ENCODE results near the gene NRBF2.
"Not testable (repeated sequence)": the region's sequence is repeated elsewhere in the genome, so short reads cannot be mapped to it uniquely, and the experiment has no call there.

The NRBF2 gene

DNA sequence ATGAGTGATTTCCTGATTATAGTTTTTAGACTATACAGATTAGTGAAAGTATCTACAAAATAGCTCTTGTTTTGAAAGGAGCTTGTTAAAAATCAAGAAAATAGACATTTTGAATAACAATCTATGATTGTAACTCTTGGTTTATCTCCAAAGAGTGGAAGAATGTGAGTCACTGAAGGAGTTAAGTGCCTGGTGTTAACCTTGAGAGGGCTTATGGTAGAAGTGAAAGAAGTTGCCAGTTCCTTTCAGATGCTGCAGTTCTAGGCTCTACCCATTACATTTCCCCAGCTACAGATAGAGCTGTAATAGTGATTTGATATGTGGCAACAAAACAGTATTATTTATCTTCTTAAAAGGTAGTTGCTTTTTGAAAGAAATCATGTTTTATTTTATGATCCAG, 12.7 kb downstream of the NRBF2 start:
- Histone ChIP-seq H3K36me3 (ENCODE audit: control insufficient read depth, insufficient read depth, low read length) (peaks cover 7% of the 10 kb centered on the region), H3K9me3 (ENCODE audit: control insufficient read depth, insufficient read depth, low read depth, low read length) (no peaks in the 10 kb centered on the region), H3K27me3 (ENCODE audit: control insufficient read depth, insufficient read depth, low read length) (no peaks in the 10 kb centered on the region), H3K27ac (ENCODE audit: low read depth, low read length) (no peak overlapping the region), H3K4me1 (ENCODE audit: control insufficient read depth, insufficient read depth, low read length) (peaks cover 9% of the 10 kb centered on the region; the same call in 1 of the 2 replicates), H3K9ac (ENCODE audit: low read length) (no peak overlapping the region), H3K4me3 (ENCODE audit: low read depth, low read length) (no peak overlapping the region)

DNA sequence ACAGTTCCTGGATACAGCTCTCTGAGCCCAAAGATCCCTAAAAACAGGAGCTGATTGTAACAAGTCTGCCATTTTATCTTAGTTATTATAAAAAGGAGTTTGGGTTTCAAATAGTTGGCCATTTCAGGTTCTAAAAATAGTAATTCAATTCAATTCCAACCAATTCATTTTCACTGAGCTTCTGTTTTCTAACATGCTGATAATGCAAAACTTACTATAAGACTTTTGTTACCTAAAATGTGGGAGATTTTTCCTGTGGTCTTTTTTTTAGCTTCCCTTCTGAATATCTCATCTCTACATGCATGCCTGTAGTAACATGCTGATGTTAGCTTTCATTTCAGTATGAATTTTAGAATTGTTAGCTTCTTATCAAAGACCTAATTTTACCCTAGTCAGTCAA, 13.4 kb downstream of the NRBF2 start:
- H3K4me1 ChIP-seq (ENCODE audit: control insufficient read depth, insufficient read depth, low read length) = peaks cover 9% of the 10 kb centered on the region; the same call in 1 of the 2 replicates
- H3K36me3 ChIP-seq (ENCODE audit: control insufficient read depth, insufficient read depth, low read length) = peaks cover 14% of the 10 kb centered on the region
- H3K9ac ChIP-seq (ENCODE audit: low read length) = no peak overlapping the region
- no peak overlapping the region for H3K4me3 ChIP-seq (ENCODE audit: low read depth, low read length)
- no peaks in the 10 kb centered on the region for H3K27me3 ChIP-seq (ENCODE audit: control insufficient read depth, insufficient read depth, low read length)
- H3K9me3 ChIP-seq (ENCODE audit: control insufficient read depth, insufficient read depth, low read depth, low read length) = no peaks in the 10 kb centered on the region
- H3K27ac ChIP-seq (ENCODE audit: low read depth, low read length) = no peak overlapping the region

DNA sequence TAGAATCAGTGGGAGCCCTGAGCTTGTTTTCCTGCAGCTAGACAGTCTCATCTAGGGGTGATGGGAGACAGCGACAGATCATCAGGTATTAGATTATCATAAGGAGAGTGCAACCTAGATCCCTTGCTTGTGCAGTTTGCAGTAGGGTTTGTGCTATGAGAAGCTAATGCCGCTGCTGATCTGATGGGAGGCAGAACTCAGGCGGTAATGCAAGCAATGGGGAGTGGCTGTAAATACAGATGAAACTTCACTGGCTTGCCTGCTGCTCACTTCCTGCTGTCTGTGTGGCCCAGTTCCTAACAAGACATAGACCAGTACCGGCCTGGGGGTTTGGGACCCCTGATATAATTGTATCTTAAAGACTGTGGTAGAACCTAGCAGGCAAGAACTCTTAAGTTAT, 17.6 kb downstream of the NRBF2 start:
- Histone ChIP-seq H3K36me3 (ENCODE audit: control insufficient read depth, insufficient read depth, low read length) (peaks cover 48% of the 10 kb centered on the region), H3K4me1 (ENCODE audit: control insufficient read depth, insufficient read depth, low read length) (peaks cover 7% of the 10 kb centered on the region; the same call in 1 of the 2 replicates), H3K9ac (ENCODE audit: low read length) (no peak overlapping the region), H3K27ac (ENCODE audit: low read depth, low read length) (no peak overlapping the region), H3K27me3 (ENCODE audit: control insufficient read depth, insufficient read depth, low read length) (no peaks in the 10 kb centered on the region), H3K9me3 (ENCODE audit: control insufficient read depth, insufficient read depth, low read depth, low read length) (no peaks in the 10 kb centered on the region), H3K4me3 (ENCODE audit: low read depth, low read length) (no peak overlapping the region)

DNA sequence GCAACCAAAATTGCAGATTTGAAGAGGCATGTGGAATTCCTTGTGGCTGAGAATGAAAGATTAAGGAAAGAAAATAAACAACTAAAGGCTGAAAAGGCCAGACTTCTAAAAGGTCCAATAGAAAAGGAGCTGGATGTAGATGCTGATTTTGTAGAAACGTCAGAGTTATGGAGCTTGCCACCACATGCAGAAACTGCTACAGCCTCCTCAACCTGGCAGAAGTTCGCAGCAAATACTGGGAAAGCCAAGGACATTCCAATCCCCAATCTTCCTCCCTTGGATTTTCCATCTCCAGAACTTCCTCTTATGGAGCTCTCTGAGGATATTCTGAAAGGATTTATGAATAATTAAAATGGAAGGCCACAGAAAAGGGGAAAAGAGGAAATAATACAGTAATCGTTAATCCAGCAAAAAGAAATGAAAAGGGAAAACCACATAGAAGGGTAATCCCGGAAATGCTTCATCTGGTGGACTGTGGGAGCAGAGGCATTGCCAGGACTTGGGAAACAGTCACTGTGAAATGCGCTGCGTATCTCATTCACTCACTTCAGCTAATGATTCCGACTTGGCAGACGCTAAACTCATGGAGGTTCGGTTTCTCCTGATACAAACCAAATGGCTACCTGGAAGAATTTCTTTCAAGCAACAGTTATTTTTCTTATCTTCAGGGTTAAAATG, 20.9 kb downstream of the NRBF2 start:
- not testable (repeated sequence) for H3K9me3 ChIP-seq (ENCODE audit: control insufficient read depth, insufficient read depth, low read depth, low read length); H3K9ac ChIP-seq (ENCODE audit: low read length); H3K27me3 ChIP-seq (ENCODE audit: control insufficient read depth, insufficient read depth, low read length); H3K4me1 ChIP-seq (ENCODE audit: control insufficient read depth, insufficient read depth, low read length); H3K27ac ChIP-seq (ENCODE audit: low read depth, low read length); H3K4me3 ChIP-seq (ENCODE audit: low read depth, low read length)
- H3K36me3 ChIP-seq (ENCODE audit: control insufficient read depth, insufficient read depth, low read length) = peaks cover 48% of the 10 kb centered on the region

DNA sequence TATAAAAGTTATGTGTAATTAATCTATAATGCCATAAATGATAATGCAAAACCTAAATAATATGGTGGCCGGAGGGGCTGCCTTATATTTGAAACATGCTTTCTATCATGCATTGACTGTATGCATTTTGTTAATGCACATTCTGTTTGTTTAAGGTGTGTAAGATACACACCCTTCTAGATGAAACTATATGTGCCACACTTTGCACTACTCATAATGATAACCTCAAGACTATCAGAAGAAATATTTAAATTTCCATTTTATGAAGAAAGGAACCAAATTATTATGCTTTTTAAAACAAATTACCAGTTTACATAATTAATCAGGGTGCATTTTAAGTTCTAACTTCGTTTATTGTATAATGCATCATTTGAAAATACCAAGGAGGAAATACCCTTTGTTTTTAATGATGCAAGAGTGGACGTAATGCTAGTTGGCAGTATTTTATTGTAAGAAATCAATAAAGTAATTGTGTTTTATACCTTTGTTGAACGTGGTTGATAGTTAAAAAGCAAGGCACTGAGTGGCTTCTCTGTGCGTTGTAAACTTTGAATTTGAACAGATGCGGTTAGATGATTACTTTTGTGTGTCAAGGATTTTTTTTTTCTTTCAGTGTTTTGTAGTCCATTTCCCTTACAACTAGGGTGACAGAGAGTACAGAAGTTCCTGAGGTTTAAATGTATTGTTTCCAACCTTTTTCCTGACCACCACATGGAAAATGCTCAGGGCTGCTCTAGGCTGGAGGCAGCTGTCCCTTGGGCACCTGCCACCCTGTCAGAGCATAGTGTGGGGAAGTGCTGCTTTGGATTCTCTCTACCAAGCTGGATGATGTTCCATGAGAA, 21.6 kb downstream of the NRBF2 start:
- H3K4me3 ChIP-seq (ENCODE audit: low read depth, low read length) = no peak overlapping the region
- H3K36me3 ChIP-seq (ENCODE audit: control insufficient read depth, insufficient read depth, low read length) = peaks cover 48% of the 10 kb centered on the region
- no peaks in the 10 kb centered on the region for H3K27me3 ChIP-seq (ENCODE audit: control insufficient read depth, insufficient read depth, low read length)
- H3K4me1 ChIP-seq (ENCODE audit: control insufficient read depth, insufficient read depth, low read length) = no peaks in the 10 kb centered on the region
- H3K9ac ChIP-seq (ENCODE audit: low read length) = no peak overlapping the region
- H3K9me3 ChIP-seq (ENCODE audit: control insufficient read depth, insufficient read depth, low read depth, low read length) = no peaks in the 10 kb centered on the region
- H3K27ac ChIP-seq (ENCODE audit: low read depth, low read length) = no peak overlapping the region

DNA sequence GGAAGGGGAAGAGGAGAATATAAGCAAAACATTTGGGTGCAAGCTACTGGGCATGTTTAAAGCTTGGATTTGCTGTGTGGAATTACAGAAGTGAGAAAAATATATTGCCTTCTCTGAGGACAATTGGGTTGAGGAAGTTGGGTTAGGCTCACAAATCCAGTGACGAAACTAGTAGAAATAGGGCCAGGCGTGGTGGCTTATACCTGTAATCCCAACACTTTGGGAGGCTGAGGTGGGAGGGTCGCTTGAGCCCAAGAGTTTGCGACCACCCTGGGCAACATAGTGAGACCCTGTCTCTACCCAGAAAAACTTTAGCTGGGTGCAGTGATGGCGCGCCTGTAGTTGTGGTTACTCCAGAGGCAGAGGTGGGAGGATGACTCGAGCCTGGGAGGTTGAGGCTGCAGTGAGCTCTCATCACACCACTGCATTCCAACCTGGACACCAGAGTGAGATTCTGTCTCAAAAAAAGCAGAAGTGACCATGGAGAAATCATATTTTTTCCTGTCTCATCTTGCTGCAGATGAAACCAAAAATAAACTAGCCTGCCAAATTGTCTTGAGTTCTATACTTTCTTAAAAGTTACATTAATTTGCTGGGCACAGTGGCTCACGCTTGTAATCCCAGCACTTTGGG, 22.4 kb downstream of the NRBF2 start:
- Histone ChIP-seq H3K27ac (ENCODE audit: low read depth, low read length) (no peak overlapping the region), H3K27me3 (ENCODE audit: control insufficient read depth, insufficient read depth, low read length) (no peaks in the 10 kb centered on the region), H3K9me3 (ENCODE audit: control insufficient read depth, insufficient read depth, low read depth, low read length) (no peaks in the 10 kb centered on the region), H3K36me3 (ENCODE audit: control insufficient read depth, insufficient read depth, low read length) (peaks cover 43% of the 10 kb centered on the region), H3K4me1 (ENCODE audit: control insufficient read depth, insufficient read depth, low read length) (no peaks in the 10 kb centered on the region), H3K9ac (ENCODE audit: low read length) (no peak overlapping the region), H3K4me3 (ENCODE audit: low read depth, low read length) (no peak overlapping the region)

DNA sequence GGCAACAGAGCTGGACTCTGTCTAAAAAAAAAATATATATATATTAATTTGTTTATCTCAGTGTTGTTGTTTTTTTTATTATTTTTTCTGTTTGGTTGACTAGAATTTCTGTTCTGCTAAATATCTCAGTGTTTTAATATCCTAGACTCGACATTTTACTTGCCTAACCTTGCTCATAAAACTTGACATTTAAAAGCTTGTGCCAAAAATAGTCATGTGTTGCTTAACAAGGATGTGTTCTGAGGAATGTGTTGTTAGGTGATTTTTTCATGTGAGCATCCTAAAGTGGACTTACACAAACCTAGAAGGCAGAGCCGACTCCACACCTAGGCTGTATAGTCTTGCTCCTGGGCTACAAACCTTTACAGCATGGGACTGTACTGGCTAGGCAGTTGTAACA, 23.1 kb downstream of the NRBF2 start:
- Histone ChIP-seq H3K4me3 (ENCODE audit: low read depth, low read length) (no peak overlapping the region), H3K4me1 (ENCODE audit: control insufficient read depth, insufficient read depth, low read length) (no peaks in the 10 kb centered on the region), H3K36me3 (ENCODE audit: control insufficient read depth, insufficient read depth, low read length) (peaks cover 36% of the 10 kb centered on the region), H3K9me3 (ENCODE audit: control insufficient read depth, insufficient read depth, low read depth, low read length) (no peaks in the 10 kb centered on the region), H3K9ac (ENCODE audit: low read length) (no peak overlapping the region), H3K27ac (ENCODE audit: low read depth, low read length) (no peak overlapping the region), H3K27me3 (ENCODE audit: control insufficient read depth, insufficient read depth, low read length) (no peaks in the 10 kb centered on the region)

DNA sequence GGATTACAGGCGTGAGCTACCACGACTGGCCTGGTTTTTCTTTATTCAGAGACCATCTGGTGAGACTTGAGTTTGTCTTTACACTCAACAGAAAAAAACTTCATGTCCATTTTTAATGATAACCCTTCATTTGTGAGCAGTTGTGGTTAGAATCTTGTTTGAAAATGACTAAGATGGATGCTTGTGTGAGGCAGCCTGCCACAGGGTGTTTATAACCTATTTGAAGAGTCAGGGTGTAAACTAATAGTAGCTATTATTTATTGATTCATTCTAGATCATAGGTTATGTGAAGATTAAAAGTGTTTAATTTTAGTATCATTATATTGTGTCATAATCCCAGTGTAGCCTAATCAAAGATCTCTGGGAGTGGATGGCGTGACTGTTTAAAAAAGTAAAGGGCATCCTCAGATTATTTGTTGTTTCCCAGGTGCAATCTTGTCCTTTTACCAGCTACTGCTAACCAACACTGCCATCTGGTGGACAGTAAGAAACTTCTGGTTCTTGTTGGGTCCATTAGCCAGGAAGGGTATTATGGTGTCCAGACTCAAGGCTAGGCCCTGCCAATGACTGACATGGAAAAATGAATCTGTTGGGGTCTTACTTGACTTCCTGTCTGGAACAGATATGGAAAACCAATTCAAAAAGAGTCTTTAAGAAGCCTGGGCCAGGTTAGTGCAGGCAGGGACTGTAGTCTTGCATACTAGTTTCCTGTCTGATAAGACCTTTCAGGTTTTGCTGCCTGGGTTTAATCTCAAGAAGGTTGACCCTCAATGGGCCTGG, 24.9 kb downstream of the NRBF2 start:
- no peak overlapping the region for H3K4me3 ChIP-seq (ENCODE audit: low read depth, low read length)
- H3K27me3 ChIP-seq (ENCODE audit: control insufficient read depth, insufficient read depth, low read length) = no peaks in the 10 kb centered on the region
- peaks cover 21% of the 10 kb centered on the region for H3K36me3 ChIP-seq (ENCODE audit: control insufficient read depth, insufficient read depth, low read length)
- H3K27ac ChIP-seq (ENCODE audit: low read depth, low read length) = no peak overlapping the region
- no peaks in the 10 kb centered on the region for H3K9me3 ChIP-seq (ENCODE audit: control insufficient read depth, insufficient read depth, low read depth, low read length)
- no peak overlapping the region for H3K9ac ChIP-seq (ENCODE audit: low read length)
- H3K4me1 ChIP-seq (ENCODE audit: control insufficient read depth, insufficient read depth, low read length) = no peaks in the 10 kb centered on the region

DNA sequence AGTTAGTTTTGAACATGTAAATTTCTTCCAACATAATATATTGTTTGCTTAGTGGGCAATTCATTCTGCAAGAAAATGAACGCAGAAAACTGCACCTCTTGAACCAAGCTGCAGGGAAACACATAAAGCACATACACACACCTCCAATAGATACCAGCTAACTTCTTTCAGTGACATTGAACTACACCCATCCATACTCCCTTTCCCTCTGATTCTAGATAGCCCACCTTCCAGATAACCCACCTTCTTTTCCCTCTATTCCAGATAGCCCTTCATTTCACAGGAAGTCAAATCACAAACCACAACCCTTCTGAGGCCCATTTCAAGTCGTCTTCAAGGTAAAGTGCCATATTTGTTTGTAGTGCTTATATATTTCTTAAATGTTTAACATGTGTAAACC, 28.5 kb downstream of the NRBF2 start:
- H3K9ac ChIP-seq (ENCODE audit: low read length) = no peak overlapping the region
- H3K27ac ChIP-seq (ENCODE audit: low read depth, low read length) = no peak overlapping the region
- no peak overlapping the region for H3K4me3 ChIP-seq (ENCODE audit: low read depth, low read length)
- peaks cover 24% of the 10 kb centered on the region for H3K36me3 ChIP-seq (ENCODE audit: control insufficient read depth, insufficient read depth, low read length)
- no peaks in the 10 kb centered on the region for H3K4me1 ChIP-seq (ENCODE audit: control insufficient read depth, insufficient read depth, low read length)
- no peaks in the 10 kb centered on the region for H3K9me3 ChIP-seq (ENCODE audit: control insufficient read depth, insufficient read depth, low read depth, low read length)
- no peaks in the 10 kb centered on the region for H3K27me3 ChIP-seq (ENCODE audit: control insufficient read depth, insufficient read depth, low read length)

DNA sequence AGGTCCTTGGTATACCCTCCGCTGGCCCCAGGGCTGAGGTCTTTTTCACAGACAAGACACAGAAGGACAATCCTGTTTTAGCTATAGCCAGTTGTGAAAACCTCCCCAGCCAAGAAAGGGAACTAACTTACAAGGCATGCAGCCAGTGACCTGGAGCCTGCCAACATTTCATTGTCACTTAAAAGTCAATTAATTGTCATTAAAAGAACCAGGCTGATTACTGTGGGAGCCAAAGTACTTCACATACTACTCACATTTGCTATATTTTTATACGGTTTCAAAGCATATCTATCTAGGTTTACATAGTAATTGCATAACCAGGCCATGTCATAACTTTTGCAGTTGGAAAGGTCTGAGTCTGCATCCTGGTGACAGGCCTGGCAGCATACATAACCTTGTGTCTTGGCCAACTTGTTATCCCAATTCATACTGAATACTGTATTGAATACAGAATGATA, 31.1 kb downstream of the NRBF2 start:
- H3K9me3 ChIP-seq (ENCODE audit: control insufficient read depth, insufficient read depth, low read depth, low read length) = no peaks in the 10 kb centered on the region
- H3K4me1 ChIP-seq (ENCODE audit: control insufficient read depth, insufficient read depth, low read length) = no peaks in the 10 kb centered on the region
- peaks cover 47% of the 10 kb centered on the region for H3K36me3 ChIP-seq (ENCODE audit: control insufficient read depth, insufficient read depth, low read length)
- H3K27me3 ChIP-seq (ENCODE audit: control insufficient read depth, insufficient read depth, low read length) = no peaks in the 10 kb centered on the region
- H3K9ac ChIP-seq (ENCODE audit: low read length) = no peak overlapping the region
- H3K4me3 ChIP-seq (ENCODE audit: low read depth, low read length) = no peak overlapping the region
- H3K27ac ChIP-seq (ENCODE audit: low read depth, low read length) = no peak overlapping the region
